ENCODE data around the gene COL2A1. TPM values are rescaled to one million over a fixed set of nuclear protein-coding genes. Genes with fewer than 3 reads are reported as not detected.

COL2A1 gene
- total RNA-seq, 1 experiment from 2014 or later: not detected

GRCh38 chr12:47989023-47989417 lies 15.3 kb downstream of the COL2A1 start:
- Histone ChIP-seq H3K36me3 (ENCODE audit: low read depth) (no peaks in the 10 kb centered on the region), H3K79me2 (ENCODE audit: low read depth) (no peaks in the 10 kb centered on the region), H2AFZ (no peak overlapping the region), H3K27me3 (ENCODE audit: insufficient read depth, low read depth) (peaks cover 70% of the 10 kb centered on the region), H3F3A (ENCODE audit: insufficient read depth, low read depth) (no peaks in the 10 kb centered on the region), H3K4me2 (no peak overlapping the region), H3K4me1 (replicated peaks; ENCODE audit: insufficient read depth) (no peaks in the 10 kb centered on the region), H3K9me2 (ENCODE audit: insufficient read depth) (no peaks in the 10 kb centered on the region), H4K20me1 (ENCODE audit: insufficient read depth) (no peaks in the 10 kb centered on the region), H3K9me3 (ENCODE audit: insufficient read depth, low read depth) (no peaks in the 10 kb centered on the region), H3K4me3 (no peak overlapping the region), H3K27ac (no peak overlapping the region)
- no peak for DNase-seq
- ChIA-PET CTCF (no interaction called here), POLR2A (ENCODE audit: unreplicated experiment) (no interaction called here)
- intact Hi-C loops (cut with micrococcal nuclease; ENCODE audit: unreplicated experiment): no loop called here
- TF ChIP-seq EZH2 (IDR thresholded peaks at IDR 0.05; ENCODE audit: low read depth): no peak
- TF ChIP-seq, protein P1, sequence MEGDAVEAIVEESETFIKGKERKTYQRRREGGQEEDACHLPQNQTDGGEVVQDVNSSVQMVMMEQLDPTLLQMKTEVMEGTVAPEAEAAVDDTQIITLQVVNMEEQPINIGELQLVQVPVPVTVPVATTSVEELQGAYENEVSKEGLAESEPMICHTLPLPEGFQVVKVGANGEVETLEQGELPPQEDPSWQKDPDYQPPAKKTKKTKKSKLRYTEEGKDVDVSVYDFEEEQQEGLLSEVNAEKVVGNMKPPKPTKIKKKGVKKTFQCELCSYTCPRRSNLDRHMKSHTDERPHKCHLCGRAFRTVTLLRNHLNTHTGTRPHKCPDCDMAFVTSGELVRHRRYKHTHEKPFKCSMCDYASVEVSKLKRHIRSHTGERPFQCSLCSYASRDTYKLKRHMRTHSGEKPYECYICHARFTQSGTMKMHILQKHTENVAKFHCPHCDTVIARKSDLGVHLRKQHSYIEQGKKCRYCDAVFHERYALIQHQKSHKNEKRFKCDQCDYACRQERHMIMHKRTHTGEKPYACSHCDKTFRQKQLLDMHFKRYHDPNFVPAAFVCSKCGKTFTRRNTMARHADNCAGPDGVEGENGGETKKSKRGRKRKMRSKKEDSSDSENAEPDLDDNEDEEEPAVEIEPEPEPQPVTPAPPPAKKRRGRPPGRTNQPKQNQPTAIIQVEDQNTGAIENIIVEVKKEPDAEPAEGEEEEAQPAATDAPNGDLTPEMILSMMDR (conservative IDR thresholded peaks at IDR 0.05): no peak
- no TSS peak for BruUV-seq (replicated peaks)

- CTCF ChIA-PET: no interaction called here
- BruUV-seq (replicated peaks): no TSS peak
- intact Hi-C loops (cut with micrococcal nuclease; ENCODE audit: unreplicated experiment): no loop called here
These were observed 15.9 kb downstream of the COL2A1 start for GRCh38 chr12:47988073-47989022.

GRCh38 chr12:47987411-47988072 lies 16.7 kb downstream of the COL2A1 start:
- Histone ChIP-seq H3K9me3 (ENCODE audit: insufficient read depth, low read depth) (no peaks in the 10 kb centered on the region), H2AFZ (no peak overlapping the region), H3K4me3 (no peak overlapping the region), H3K4me2 (no peak overlapping the region), H3K27me3 (ENCODE audit: insufficient read depth, low read depth) (peaks cover 67% of the 10 kb centered on the region), H3K36me3 (ENCODE audit: low read depth) (no peaks in the 10 kb centered on the region), H3K27ac (no peak overlapping the region), H3K9me2 (ENCODE audit: insufficient read depth) (no peaks in the 10 kb centered on the region), H3F3A (ENCODE audit: insufficient read depth, low read depth) (no peaks in the 10 kb centered on the region), H4K20me1 (ENCODE audit: insufficient read depth) (no peaks in the 10 kb centered on the region), H3K4me1 (replicated peaks; ENCODE audit: insufficient read depth) (no peaks in the 10 kb centered on the region), H3K79me2 (ENCODE audit: low read depth) (no peaks in the 10 kb centered on the region)
- intact Hi-C loops (cut with micrococcal nuclease; ENCODE audit: unreplicated experiment): no loop called here
- TF ChIP-seq, protein P1 (conservative IDR thresholded peaks at IDR 0.05): no peak
- no peak for TF ChIP-seq EZH2 (IDR thresholded peaks at IDR 0.05; ENCODE audit: low read depth)
- BruUV-seq (replicated peaks): no TSS peak
- POLR2A ChIA-PET (ENCODE audit: unreplicated experiment): no interaction called here
- no peak for DNase-seq
- CTCF ChIA-PET: no interaction called here

More at GRCh38 chr12:47988073-47989022, 15.9 kb downstream of the COL2A1 start:
- Histone ChIP-seq H3K4me3 (no peak overlapping the region), H3F3A (ENCODE audit: insufficient read depth, low read depth) (no peaks in the 10 kb centered on the region), H3K27me3 (ENCODE audit: insufficient read depth, low read depth) (peaks cover 67% of the 10 kb centered on the region), H3K36me3 (ENCODE audit: low read depth) (no peaks in the 10 kb centered on the region), H3K4me2 (no peak overlapping the region), H3K9me3 (ENCODE audit: insufficient read depth, low read depth) (no peaks in the 10 kb centered on the region), H3K4me1 (replicated peaks; ENCODE audit: insufficient read depth) (no peaks in the 10 kb centered on the region), H3K27ac (no peak overlapping the region), H3K79me2 (ENCODE audit: low read depth) (no peaks in the 10 kb centered on the region), H4K20me1 (ENCODE audit: insufficient read depth) (no peaks in the 10 kb centered on the region), H2AFZ (no peak overlapping the region), H3K9me2 (ENCODE audit: insufficient read depth) (no peaks in the 10 kb centered on the region)
- POLR2A ChIA-PET (ENCODE audit: unreplicated experiment): no interaction called here
- no peak for TF ChIP-seq EZH2 (IDR thresholded peaks at IDR 0.05; ENCODE audit: low read depth)
- TF ChIP-seq, protein P1 (conservative IDR thresholded peaks at IDR 0.05): no peak
- DNase-seq: no peak

Measured in PC-9 (cell line).